Brain microvascular endothelial cell (primary cell): ENCODE data around the gene TAS2R7.
"Not testable (repeated sequence)": the region's sequence is repeated elsewhere in the genome, so short reads cannot be mapped to it uniquely, and the experiment has no call there.

Experiments
- DNase-seq: peaks from one replicate; pipeline ENCODE4 v3.0.0-alpha.2; 2020
- H3K27ac ChIP-seq: fragments of 250-450 bp; sonication (Bioruptor Pico); 2 replicates; pipeline ENCODE4 v1.5.1; 2020; ENCODE audit warnings: mild to moderate bottlenecking, moderate library complexity
- H3K27me3 ChIP-seq: fragments of 250-450 bp; sonication (Bioruptor Pico); replicated peaks from 2 replicates; pipeline ENCODE4 v1.5.1; 2020; ENCODE audit warnings: mild to moderate bottlenecking
- H3K36me3 ChIP-seq: fragments of 250-450 bp; sonication (Bioruptor Pico); replicated peaks from 2 replicates; pipeline ENCODE4 v1.5.1; 2020; ENCODE audit warnings: mild to moderate bottlenecking
- H3K4me3 ChIP-seq: 2 replicates; pipeline ENCODE4 v1.5.1; 2011; ENCODE audit warnings: low read depth, mild to moderate bottlenecking, control low read depth, low read length, moderate library complexity
- in situ Hi-C: cut with HindIII; loops from 2 replicates; pipeline ENCODE4 v1.10.0; 2017; ENCODE audit warnings: low sequenced_read_pairs, low pct_ligation_motif_present
- TF ChIP-seq, protein P1 (sequence below): IDR thresholded peaks from 2 replicates; pipeline ENCODE4 v1.5.1; 2011; ENCODE audit warnings: low read depth, mild to moderate bottlenecking, moderate library complexity, low read length, control low read depth, inconsistent platforms; ENCODE audit errors: missing control alignments

The TAS2R7 gene

DNA sequence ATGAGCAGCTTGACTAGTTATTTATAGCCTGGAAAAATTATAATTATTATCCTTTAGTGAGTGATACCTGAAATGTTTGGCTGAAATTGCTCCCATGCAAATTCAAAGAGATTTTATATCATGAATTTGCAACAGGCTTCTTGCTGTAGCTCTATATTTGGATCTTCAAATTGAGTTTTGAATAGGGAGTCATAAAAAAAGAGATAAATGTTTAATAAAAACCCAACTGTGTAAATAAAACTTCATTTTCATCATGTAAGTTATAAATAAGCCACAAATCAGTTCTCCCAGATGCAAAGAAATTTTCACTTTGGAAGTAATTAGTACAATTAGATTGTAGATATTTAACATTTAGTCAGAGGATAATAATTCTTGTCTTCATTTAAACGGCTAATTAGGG, 4.8 kb upstream of the TAS2R7 start, which contains the start of gene TAS2R8:
TAS2R8 (minus strand) TSS at position 101 of the 400 bp plus-strand sequence. CDS start 306 bp downstream, outside the sequence.
- in situ Hi-C loops: no loop called here
- H3K27me3 ChIP-seq: no peaks in the 10 kb centered on the region
- TF ChIP-seq, protein P1, sequence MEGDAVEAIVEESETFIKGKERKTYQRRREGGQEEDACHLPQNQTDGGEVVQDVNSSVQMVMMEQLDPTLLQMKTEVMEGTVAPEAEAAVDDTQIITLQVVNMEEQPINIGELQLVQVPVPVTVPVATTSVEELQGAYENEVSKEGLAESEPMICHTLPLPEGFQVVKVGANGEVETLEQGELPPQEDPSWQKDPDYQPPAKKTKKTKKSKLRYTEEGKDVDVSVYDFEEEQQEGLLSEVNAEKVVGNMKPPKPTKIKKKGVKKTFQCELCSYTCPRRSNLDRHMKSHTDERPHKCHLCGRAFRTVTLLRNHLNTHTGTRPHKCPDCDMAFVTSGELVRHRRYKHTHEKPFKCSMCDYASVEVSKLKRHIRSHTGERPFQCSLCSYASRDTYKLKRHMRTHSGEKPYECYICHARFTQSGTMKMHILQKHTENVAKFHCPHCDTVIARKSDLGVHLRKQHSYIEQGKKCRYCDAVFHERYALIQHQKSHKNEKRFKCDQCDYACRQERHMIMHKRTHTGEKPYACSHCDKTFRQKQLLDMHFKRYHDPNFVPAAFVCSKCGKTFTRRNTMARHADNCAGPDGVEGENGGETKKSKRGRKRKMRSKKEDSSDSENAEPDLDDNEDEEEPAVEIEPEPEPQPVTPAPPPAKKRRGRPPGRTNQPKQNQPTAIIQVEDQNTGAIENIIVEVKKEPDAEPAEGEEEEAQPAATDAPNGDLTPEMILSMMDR: no peak
- no peak within 1 kb of the TSS for H3K27ac ChIP-seq
- H3K4me3 ChIP-seq: no peak within 1 kb of the TSS
- DNase-seq: no peak
- H3K36me3 ChIP-seq: no peaks in the 10 kb centered on the region

DNA sequence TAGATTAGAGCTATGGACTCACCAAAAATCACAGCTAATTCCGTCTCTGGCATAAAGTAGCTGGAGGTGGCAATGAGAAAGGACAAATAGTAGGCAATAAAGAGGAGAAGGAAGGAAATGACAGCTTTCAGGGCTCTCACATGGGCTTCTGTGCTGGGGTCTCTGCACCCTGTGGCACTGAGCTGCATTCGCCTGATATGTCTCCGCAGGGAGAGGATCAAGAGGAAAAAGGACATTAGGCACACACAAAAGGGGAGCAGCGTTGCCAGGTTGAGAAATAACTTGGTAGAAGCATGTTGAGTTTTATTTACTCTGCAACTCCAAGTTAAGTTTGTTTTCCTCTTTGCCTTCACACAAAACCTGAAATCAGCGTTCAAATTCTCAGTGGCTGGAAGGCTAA, 686 bp downstream of the TAS2R7 start:
- no peaks in the 10 kb centered on the region for H3K27me3 ChIP-seq
- H3K27ac ChIP-seq: no peak overlapping the region
- TF ChIP-seq, protein P1: no peak
- DNase-seq: no peak
- no peak overlapping the region for H3K4me3 ChIP-seq
- no peaks in the 10 kb centered on the region for H3K36me3 ChIP-seq
- in situ Hi-C loops: no loop called here

DNA sequence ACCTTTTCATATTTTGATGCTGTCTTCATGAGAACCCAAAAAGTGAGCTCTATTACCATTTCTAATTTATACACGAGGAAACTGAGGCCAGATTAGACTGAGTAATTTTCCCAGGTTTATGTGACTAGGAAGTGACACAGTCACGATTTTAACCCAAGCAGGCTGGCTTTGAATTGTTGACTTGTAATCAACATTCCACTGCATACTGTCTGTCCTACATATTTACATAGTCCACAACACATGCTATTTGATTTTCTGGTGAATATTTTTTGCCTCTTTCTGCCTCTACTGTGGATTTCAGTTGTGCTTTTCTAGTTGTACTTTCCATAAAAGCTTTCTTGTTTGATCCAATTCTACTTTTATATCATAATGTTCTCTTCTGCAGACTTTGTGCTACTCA, 8.2 kb downstream of the TAS2R7 start:
- Histone ChIP-seq H3K27ac (no peak overlapping the region), H3K4me3 (no peak overlapping the region), H3K36me3 (no peaks in the 10 kb centered on the region), H3K27me3 (no peaks in the 10 kb centered on the region)
- in situ Hi-C loops: loop anchor here (25.0 kb wide), 1 partner anchor 693 kb away; no protein-coding TSS in a partner anchor
- no peak for DNase-seq
- TF ChIP-seq, protein P1: no peak

DNA sequence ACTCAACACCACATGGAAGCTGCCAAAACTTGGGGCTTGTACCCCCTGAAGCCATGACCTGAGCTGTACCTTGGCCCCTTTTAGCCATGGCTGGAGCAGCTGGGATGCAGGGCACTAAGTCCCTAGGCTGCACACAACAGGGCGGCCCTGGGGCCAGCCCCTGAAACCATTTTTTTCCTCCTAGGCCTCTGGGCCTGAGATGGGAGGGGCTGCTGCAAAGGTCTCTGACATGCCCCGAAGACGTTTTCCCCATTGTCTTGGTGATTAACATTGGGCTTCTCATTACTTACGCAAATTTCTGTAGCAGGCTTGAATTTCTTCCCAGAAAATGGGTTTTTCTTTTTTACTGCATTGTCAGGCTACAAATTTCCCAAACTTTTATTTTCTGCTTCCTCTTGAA, 10.7 kb downstream of the TAS2R7 start:
- H3K27ac ChIP-seq, H3K4me3 ChIP-seq, H3K27me3 ChIP-seq, H3K36me3 ChIP-seq, DNase-seq: not testable (repeated sequence)
- in situ Hi-C loops: loop anchor here (25.0 kb wide), 1 partner anchor 696 kb away; no protein-coding TSS in a partner anchor

DNA sequence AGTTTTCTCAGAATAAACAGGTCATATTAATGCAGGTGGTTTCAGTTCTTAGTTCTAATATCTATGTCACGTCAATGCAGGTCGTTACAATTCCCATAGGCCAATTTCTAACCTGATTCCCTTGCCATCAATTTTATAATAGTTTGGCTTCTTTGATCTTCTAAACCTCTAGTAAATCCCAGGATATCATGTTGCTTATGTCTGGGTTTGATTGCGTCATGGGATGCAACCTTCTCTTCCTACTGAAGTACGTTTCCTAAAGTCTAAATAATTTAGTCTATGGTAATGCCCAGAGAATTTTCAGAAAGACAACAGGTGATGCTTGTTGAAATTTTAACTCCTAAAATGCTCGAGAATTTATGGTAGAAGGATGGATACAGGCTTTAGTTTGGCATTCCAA, 19.2 kb downstream of the TAS2R7 start:
- H3K36me3 ChIP-seq: no peaks in the 10 kb centered on the region
- H3K4me3 ChIP-seq: no peak overlapping the region
- DNase-seq: no peak
- TF ChIP-seq, protein P1: no peak
- H3K27ac ChIP-seq: no peak overlapping the region
- no peaks in the 10 kb centered on the region for H3K27me3 ChIP-seq
- in situ Hi-C loops: loop anchor here (25.0 kb wide), 1 partner anchor 704 kb away; no protein-coding TSS in a partner anchor

DNA sequence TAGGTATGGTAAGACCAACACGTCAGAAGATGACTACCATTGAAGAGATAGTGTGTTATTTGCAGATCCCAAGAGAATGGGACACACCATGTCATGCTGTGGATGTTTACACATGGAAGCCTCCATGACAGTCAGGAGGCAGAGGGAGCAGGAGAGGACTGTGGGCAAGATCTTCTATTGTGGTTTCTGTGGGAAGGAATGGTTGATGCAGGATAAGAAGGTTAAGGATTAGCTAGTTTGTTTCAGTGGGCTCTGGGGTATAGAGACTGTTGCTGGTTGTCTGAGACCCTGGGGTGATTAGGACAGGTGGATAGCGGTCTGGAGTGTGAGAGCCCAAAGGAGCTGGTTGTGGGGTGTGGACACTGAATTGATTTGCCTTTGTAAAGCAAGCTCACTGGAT, 23.3 kb downstream of the TAS2R7 start:
- no peak overlapping the region for H3K4me3 ChIP-seq
- TF ChIP-seq, protein P1: no peak
- H3K27me3 ChIP-seq: no peaks in the 10 kb centered on the region
- in situ Hi-C loops: loop anchor here (25.0 kb wide), 1 partner anchor 708 kb away; no protein-coding TSS in a partner anchor
- H3K27ac ChIP-seq: no peak overlapping the region
- H3K36me3 ChIP-seq: no peaks in the 10 kb centered on the region
- no peak for DNase-seq
